Endothelial cell of umbilical vein (primary cell): ENCODE data around the gene ZCWPW2. TPM values are rescaled to one million over a fixed set of nuclear protein-coding genes. Genes with fewer than 3 reads are reported as not detected.

Experiments used
- BruUV-seq: library from RNA; stranded (reverse); fragments of 400-500 nt; replicated peaks from 2 replicates; lab custom pipeline; 2021; lab: Mats Ljungman, UMichigan
- CTCF ChIA-PET: fragments of 300-600, 350-600 bp; sonication (Branson Sonifier 250); formaldehyde crosslinking; loops from one replicate; lab custom pipeline; 2021; ENCODE audit warnings: antibody characterized with exemption, inconsistent platforms; lab: Charles Lee
- POLR2A ChIA-PET: fragments of 300-600, 350-600 bp; sonication (Branson Sonifier 250); formaldehyde crosslinking; loops from one replicate; lab custom pipeline; 2021; ENCODE audit warnings: antibody characterized with exemption, inconsistent platforms; lab: Charles Lee
- DNase-seq: peaks from one replicate; pipeline ENCODE4 v3.0.0-alpha.2; 2011; ENCODE audit warnings: low read depth, low spot score
- FAIRE-seq: peaks from 2 replicates; lab custom pipeline; 2011; peaks lifted over from hg19 to GRCh38; lab: Jason Lieb, UNC
- H2AFZ ChIP-seq: 2 replicates; pipeline ENCODE4 v1.6.0; 2012; ENCODE audit warnings: low read depth, low read length, control low read depth, inconsistent platforms
- H3K27ac ChIP-seq: 2 replicates; pipeline ENCODE4 v1.5.1; 2011; ENCODE audit warnings: low read depth, mild to moderate bottlenecking, control low read depth, low read length, moderate library complexity; ENCODE audit not compliant: insufficient read depth
- H3K27me3 ChIP-seq, 2 experiments: 2 replicates each; pipeline versions ENCODE4 v1.6.0 to v1.6.1; 2011; ENCODE audit warnings: low read length in 2 of 2, mixed read lengths in 1 of 2; ENCODE audit not compliant: control insufficient read depth in 2 of 2, insufficient read depth in 2 of 2
- H3K36me3 ChIP-seq, 2 experiments: 2 replicates in 1 of 2; 3 replicates in 1 of 2; pipeline ENCODE4 v1.5.1; 2011; ENCODE audit warnings: low read length in 2 of 2, mild to moderate bottlenecking in 1 of 2, moderate library complexity in 1 of 2; ENCODE audit not compliant: control insufficient read depth in 2 of 2, insufficient read depth in 2 of 2; ENCODE audit errors: extremely low read depth in 1 of 2
- H3K4me1 ChIP-seq: 3 replicates; pipeline ENCODE4 v1.5.1; 2011; ENCODE audit warnings: mild to moderate bottlenecking, low read length; ENCODE audit not compliant: control insufficient read depth, insufficient read depth; ENCODE audit errors: extremely low read depth
- H3K4me2 ChIP-seq: 2 replicates; pipeline ENCODE4 v1.6.1; 2011; ENCODE audit warnings: low read length, control low read depth, mixed read lengths; ENCODE audit not compliant: insufficient read depth
- H3K4me3 ChIP-seq, 3 experiments: fragments of 200-600 bp in 1 of 3; sonication (generic), shearing (Covaris generic) in 1 of 3; replicated peaks in 1 of 3; 2 replicates each; pipeline ENCODE4 v1.5.1; 2011 to 2016; ENCODE audit warnings: control low read depth in 3 of 3, low read length in 3 of 3, mild to moderate bottlenecking in 2 of 3, inconsistent platforms in 1 of 3, low read depth in 1 of 3, moderate library complexity in 1 of 3; ENCODE audit not compliant: insufficient read depth in 1 of 3
- H3K79me2 ChIP-seq: 2 replicates; pipeline ENCODE4 v1.6.0; 2012; ENCODE audit warnings: low read length, inconsistent platforms; ENCODE audit not compliant: control insufficient read depth, insufficient read depth
- H3K9ac ChIP-seq: replicated peaks from 2 replicates; pipeline ENCODE3; 2011; ENCODE audit warnings: low read length, control low read depth; ENCODE audit not compliant: insufficient read depth; ENCODE audit errors: extremely low read depth
- H3K9me1 ChIP-seq: replicated peaks from 3 replicates; pipeline ENCODE4 v1.6.0; 2011; ENCODE audit warnings: mild to moderate bottlenecking, low read length; ENCODE audit not compliant: control insufficient read depth, insufficient read depth; ENCODE audit errors: extremely low read depth
- H3K9me3 ChIP-seq: replicated peaks from 2 replicates; pipeline ENCODE4 v1.5.1; 2012; ENCODE audit warnings: low read length, inconsistent platforms; ENCODE audit not compliant: control insufficient read depth, insufficient read depth
- H4K20me1 ChIP-seq: replicated peaks from 2 replicates; pipeline ENCODE3; 2011; ENCODE audit warnings: mild to moderate bottlenecking, low read length; ENCODE audit not compliant: control insufficient read depth, insufficient read depth; ENCODE audit errors: extremely low read depth
- CTCF ChIP-seq, 2 donors: IDR thresholded peaks; 1 replicate in 1 of 2; 2 replicates in 1 of 2; pipeline ENCODE4 v1.5.1; 2011; ENCODE audit warnings: low read length in 2 of 2, mild to moderate bottlenecking in 2 of 2, moderate library complexity in 2 of 2, control low read depth in 1 of 2, inconsistent platforms in 1 of 2, low read depth in 1 of 2; ENCODE audit not compliant: insufficient read depth in 1 of 2; ENCODE audit errors: extremely low read depth in 1 of 2
- EZH2 ChIP-seq: IDR thresholded peaks from 2 replicates; pipeline ENCODE4 v1.6.1; 2012; ENCODE audit warnings: borderline replicate concordance, low read depth, mild to moderate bottlenecking, moderate library complexity, low read length, inconsistent platforms; ENCODE audit not compliant: severe bottlenecking
- FOS ChIP-seq: IDR thresholded peaks from 2 replicates; pipeline ENCODE4 v1.6.1; 2011; ENCODE audit warnings: mild to moderate bottlenecking, low read length, moderate library complexity, borderline replicate concordance; ENCODE audit not compliant: insufficient read depth
- GATA2 ChIP-seq: IDR thresholded peaks from 2 replicates; pipeline ENCODE4 v1.7.0; 2011; ENCODE audit warnings: low read depth, mild to moderate bottlenecking, moderate library complexity, mixed read lengths, low read length; ENCODE audit not compliant: insufficient read length, insufficient read depth
- JUN ChIP-seq: IDR thresholded peaks from 2 replicates; pipeline ENCODE4 v1.6.1; 2011; ENCODE audit warnings: borderline replicate concordance, low read depth; ENCODE audit not compliant: insufficient read length, insufficient read depth
- MYC ChIP-seq: IDR thresholded peaks from one replicate; pipeline ENCODE4 v1.6.1; 2011; ENCODE audit warnings: mild to moderate bottlenecking, low read depth, low read length
- POLR2A ChIP-seq: IDR thresholded peaks from 2 replicates; pipeline ENCODE4 v1.6.1; 2012; ENCODE audit warnings: low read depth, mild to moderate bottlenecking, control low read depth, low read length
- POLR2AphosphoS5 ChIP-seq: IDR thresholded peaks from 2 replicates; pipeline ENCODE4 v1.6.1; 2012; ENCODE audit warnings: low read depth, mild to moderate bottlenecking, control low read depth, low read length, moderate library complexity; ENCODE audit not compliant: insufficient read depth
- dilution Hi-C: fragments of 300-500 bp; cut with MboI; formaldehyde crosslinking; loops from one replicate; pipeline ENCODE4 v1.15.0; 2019; ENCODE audit warnings: low sequenced_read_pairs; ENCODE audit not compliant: extremely low pct_ligation_motif_present
- intact Hi-C: fragments of 100-400 bp; cut with micrococcal nuclease; formaldehyde crosslinking; loops from one replicate; pipeline ENCODE4 v1.10.0; 2022
- polyA plus RNA-seq, 4 experiments: library from polyadenylated mRNA; depleted of rRNA in 3 of 4; stranded (reverse) in 3 of 4; unstranded in 1 of 4; fragments of >200 nt; gene quantifications; 2 replicates each; pipeline versions ENCODE4 v1.2.1 to v1.2.3, GENCODE V29; 2011 to 2012; ENCODE audit warnings: missing spikeins in 1 of 4
- total RNA-seq: library from RNA; stranded (reverse); gene quantifications from 2 replicates; pipeline ENCODE4 v1.2.3, GENCODE V29; 2021
- TF ChIP-seq, protein P1 (sequence below): IDR thresholded peaks from 2 replicates; pipeline ENCODE4 v1.6.1; 2011; ENCODE audit not compliant: insufficient read depth, insufficient read length

Gene ZCWPW2
- total and polyA plus RNA-seq, 2 donors (not counting 3 experiments of a cell fraction or from before 2014, with no cell fraction given) = 0.04 to 0.40 TPM

GRCh38 chr3:28462866-28463265 is 114.3 kb downstream of the ZCWPW2 start:
- Histone ChIP-seq H3K9me3 (no peaks in the 10 kb centered on the region), H3K4me1 (no peaks in the 10 kb centered on the region), H3K27ac (no peak overlapping the region), H3K79me2 (no peaks in the 10 kb centered on the region), H3K4me2 (no peak overlapping the region), H3K9ac (no peak overlapping the region), H3K36me3 (no peaks in the 10 kb centered on the region), H4K20me1 (no peaks in the 10 kb centered on the region), H3K4me3 (no peak overlapping the region), H2AFZ (no peak overlapping the region), H3K27me3 (no peaks in the 10 kb centered on the region), H3K9me1 (no peaks in the 10 kb centered on the region)
- TF ChIP-seq CTCF (IDR thresholded peaks at IDR 0.05; ENCODE audit: extremely low read depth in 1 of 2, insufficient read depth in 1 of 2, low read depth in 1 of 2, low read length in 2 of 2) = no peak
- TF ChIP-seq, protein P1, sequence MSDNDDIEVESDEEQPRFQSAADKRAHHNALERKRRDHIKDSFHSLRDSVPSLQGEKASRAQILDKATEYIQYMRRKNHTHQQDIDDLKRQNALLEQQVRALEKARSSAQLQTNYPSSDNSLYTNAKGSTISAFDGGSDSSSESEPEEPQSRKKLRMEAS = no peak
- TF ChIP-seq GATA2 = no peak
- TF ChIP-seq POLR2A = no peak
- no TSS peak for BruUV-seq
- CTCF ChIA-PET = interaction anchor here (1.2 kb wide), 1 partner anchor 9 kb away, joined by 3 read pairs; no protein-coding TSS in a partner anchor
- dilution Hi-C loops (no loop called here), intact Hi-C loops (no loop called here)
- POLR2A ChIA-PET = no interaction called here
- FAIRE-seq (no peak), DNase-seq (no peak)

DNA sequence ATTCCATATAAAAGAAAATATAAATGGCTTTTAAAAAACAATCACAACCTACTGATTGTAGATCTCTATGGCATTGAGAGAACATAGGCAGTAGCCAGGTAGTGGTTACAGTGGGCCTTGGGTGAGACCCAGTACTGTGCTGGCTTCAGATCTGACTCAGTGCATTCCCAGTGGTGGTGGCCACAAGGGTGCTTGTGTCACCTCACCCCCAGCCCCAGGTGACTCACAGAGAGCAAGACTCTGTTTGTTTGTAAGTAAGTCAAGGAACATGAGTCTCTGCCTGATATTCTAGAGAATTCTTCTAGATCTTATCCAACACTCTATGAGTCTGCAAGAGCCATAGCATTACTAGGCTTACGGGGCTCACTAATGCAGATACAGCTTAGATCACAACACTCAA is 118.9 kb downstream of the ZCWPW2 start:
- Histone ChIP-seq H3K4me3 (no peak overlapping the region), H3K4me2 (no peak overlapping the region), H4K20me1 (no peaks in the 10 kb centered on the region), H3K27me3 (no peaks in the 10 kb centered on the region), H3K36me3 (no peaks in the 10 kb centered on the region), H3K9me1 (no peaks in the 10 kb centered on the region), H3K27ac (no peak overlapping the region), H2AFZ (no peak overlapping the region), H3K9me3 (no peaks in the 10 kb centered on the region), H3K4me1 (no peaks in the 10 kb centered on the region), H3K9ac (no peak overlapping the region), H3K79me2 (no peaks in the 10 kb centered on the region)
- intact Hi-C loops = no loop called here
- FAIRE-seq (no peak), DNase-seq (no peak)
- CTCF ChIA-PET = interaction anchor here (0.7 kb wide), 1 partner anchor 397 kb away, joined by 3 read pairs; no protein-coding TSS in a partner anchor
- BruUV-seq = no TSS peak
- POLR2A ChIA-PET = no interaction called here
- no peak for TF ChIP-seq FOS
- TF ChIP-seq, protein P1 = no peak
- TF ChIP-seq POLR2A = no peak
- no peak for TF ChIP-seq CTCF (IDR thresholded peaks at IDR 0.05; ENCODE audit: extremely low read depth in 1 of 2, insufficient read depth in 1 of 2, low read depth in 1 of 2, low read length in 2 of 2)
- TF ChIP-seq GATA2 = no peak
- TF ChIP-seq JUN = no peak
- TF ChIP-seq MYC = no peak
- no peak for TF ChIP-seq EZH2
- TF ChIP-seq POLR2AphosphoS5 = no peak
- dilution Hi-C loops = no loop called here
